Stimulated activated CD4-positive, alpha-beta T cell treated with anti-CD3 and anti-CD28 coated beads, TNF-alpha, amount 100 ng/mL, for 4 hours (primary cell): ENCODE data around the gene PCNX1.

Experiments
- DNase-seq, 3 experiments: peaks; one replicate each; pipeline ENCODE4 v3.0.0-alpha.2; 2020; ENCODE audit warnings: low read depth in 3 of 3

PCNX1 gene

GRCh38 chr14:70888681-70889175 is 18.5 kb upstream of the PCNX1 start:
- no peak for DNase-seq

DNA sequence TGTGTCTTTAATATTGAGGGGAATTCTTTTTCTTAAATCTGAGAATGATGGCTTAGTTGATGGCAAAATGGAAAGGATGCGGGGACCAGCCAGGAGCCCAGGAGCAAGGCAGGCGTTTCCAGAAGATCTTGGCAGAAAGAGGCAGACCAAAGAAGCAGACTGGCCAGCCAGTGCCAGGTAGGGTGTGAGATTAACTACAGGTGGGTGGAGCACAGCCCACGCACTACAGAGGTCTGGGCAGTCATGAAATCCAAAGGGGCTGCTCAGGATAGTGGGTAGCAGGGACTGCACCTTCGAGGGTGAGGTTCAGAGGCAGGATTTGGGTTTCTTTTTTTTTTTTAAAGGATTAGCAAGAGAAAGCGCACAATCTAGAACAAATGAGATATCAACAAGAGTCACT is 17.7 kb upstream of the PCNX1 start:
- no peak for DNase-seq

- DNase-seq, result no peak
Observed at GRCh38 chr14:70890826-70891659, 16.2 kb upstream of the PCNX1 start.

DNA sequence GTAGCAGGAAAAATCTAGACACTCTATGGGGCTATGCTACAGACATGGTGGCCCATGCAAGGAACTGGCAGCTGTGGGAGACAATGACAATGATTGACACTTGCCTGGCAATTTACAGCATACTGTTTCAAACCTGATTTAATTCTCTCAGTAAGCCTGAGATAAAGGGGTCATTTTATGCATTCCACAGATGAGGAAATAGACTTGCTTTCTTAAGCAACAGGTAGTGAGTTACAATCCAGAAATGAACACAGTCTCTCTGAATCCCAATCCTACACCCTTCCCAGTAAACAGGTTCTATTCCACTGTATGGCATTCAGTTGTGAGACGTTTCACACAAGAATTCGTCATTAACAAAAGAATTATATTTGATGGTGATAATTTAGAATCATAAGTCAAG is 15.5 kb upstream of the PCNX1 start:
- DNase-seq, result no peak

- no peak for DNase-seq
Observed at GRCh38 chr14:70893062-70893845, 14.0 kb upstream of the PCNX1 start.

DNA sequence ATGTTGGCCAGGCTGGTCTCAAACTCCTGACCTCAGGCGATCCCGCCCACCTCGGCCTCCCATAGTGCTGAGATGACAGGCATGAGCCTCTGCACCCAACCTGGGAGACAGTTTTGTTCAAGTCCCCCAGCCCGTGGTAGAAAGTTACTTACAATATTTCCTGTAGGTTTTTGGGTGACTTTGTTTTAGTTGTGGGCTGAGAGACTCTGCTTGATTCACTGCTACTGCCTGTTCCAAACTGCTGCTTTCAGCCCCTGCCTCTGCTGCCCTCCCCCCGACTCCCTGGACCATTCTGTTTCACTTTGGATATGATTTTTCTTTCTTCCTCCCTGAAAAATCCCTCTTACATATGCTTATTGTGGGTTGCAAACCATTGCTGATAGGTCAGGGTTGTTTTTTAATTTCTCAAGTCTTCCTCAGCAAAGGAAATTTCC is 13.4 kb upstream of the PCNX1 start:
- DNase-seq, result no peak

- DNase-seq, result no peak
Observed at GRCh38 chr14:70894868-70895267, 12.4 kb upstream of the PCNX1 start.

- no peak for DNase-seq
Observed at GRCh38 chr14:70896317-70896716, 10.9 kb upstream of the PCNX1 start.

DNA sequence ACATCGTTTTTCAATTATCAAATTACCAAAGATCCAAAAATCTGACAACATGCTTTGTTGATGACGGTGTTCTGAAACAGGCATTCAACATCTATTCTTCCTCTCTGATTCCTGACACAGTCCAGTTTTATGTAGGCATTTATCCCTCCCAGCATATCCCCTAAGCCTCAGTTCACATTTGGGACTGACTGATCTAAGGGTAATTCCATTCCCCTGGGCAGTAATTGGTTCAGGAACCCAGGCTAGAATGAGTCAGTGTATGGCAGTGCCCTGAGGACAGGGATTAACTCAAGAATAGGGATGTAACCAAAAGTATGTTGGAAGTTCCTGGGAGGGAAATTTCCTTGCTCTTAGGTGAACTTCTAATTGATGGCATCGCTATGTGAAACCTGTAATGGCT is 10.3 kb upstream of the PCNX1 start:
- DNase-seq, result no peak

DNA sequence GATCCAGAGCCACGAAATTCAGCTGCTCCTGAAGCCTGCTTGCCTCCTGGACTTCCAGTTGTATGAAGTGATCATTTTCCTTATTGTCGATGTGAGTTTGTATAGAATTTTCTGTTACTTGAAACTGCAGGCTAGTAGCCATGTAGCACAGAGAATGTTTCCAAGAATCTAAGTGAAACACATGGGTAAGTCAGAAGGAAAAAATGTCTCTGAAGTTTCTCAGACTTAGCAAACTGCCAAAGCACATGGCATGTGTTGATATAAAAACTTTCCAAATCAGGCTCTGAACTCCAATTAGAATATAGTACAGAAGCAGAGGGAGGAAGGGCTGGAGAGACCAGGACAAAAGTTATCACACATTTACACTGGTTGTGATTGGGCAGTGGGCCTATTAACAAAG is 9.8 kb upstream of the PCNX1 start:
- no peak for DNase-seq

GRCh38 chr14:70898111-70898745 is 9.0 kb upstream of the PCNX1 start:
- DNase-seq, result no peak

GRCh38 chr14:70901269-70901668 is 6.0 kb upstream of the PCNX1 start:
- DNase-seq, result no peak

DNA sequence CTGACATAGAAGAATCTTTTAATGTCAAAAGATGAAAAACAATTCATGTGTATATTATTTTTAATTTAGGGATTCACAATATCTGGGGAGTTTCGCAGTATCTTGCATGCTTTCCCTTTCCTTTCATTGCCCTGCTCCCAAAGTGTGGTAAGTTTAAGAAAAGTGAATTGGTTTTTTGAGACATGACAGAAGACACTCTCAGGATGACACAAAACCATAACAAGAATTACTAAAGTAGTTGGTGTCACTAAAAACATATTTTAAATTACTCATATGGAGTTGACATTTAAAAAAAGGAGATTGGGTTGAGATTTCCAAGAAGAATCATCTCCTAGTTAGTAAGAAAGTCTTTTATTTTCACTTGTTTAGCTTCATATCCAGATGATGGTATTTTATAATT is 5.1 kb upstream of the PCNX1 start:
- DNase-seq, result no peak

GRCh38 chr14:70904373-70904772 is 2.9 kb upstream of the PCNX1 start:
- no peak for DNase-seq

GRCh38 chr14:70905301-70905700 is 2.0 kb upstream of the PCNX1 start:
- no peak for DNase-seq

- no peak for DNase-seq
Observed at GRCh38 chr14:70906793-70907175, 475 bp upstream of the PCNX1 start.

DNA sequence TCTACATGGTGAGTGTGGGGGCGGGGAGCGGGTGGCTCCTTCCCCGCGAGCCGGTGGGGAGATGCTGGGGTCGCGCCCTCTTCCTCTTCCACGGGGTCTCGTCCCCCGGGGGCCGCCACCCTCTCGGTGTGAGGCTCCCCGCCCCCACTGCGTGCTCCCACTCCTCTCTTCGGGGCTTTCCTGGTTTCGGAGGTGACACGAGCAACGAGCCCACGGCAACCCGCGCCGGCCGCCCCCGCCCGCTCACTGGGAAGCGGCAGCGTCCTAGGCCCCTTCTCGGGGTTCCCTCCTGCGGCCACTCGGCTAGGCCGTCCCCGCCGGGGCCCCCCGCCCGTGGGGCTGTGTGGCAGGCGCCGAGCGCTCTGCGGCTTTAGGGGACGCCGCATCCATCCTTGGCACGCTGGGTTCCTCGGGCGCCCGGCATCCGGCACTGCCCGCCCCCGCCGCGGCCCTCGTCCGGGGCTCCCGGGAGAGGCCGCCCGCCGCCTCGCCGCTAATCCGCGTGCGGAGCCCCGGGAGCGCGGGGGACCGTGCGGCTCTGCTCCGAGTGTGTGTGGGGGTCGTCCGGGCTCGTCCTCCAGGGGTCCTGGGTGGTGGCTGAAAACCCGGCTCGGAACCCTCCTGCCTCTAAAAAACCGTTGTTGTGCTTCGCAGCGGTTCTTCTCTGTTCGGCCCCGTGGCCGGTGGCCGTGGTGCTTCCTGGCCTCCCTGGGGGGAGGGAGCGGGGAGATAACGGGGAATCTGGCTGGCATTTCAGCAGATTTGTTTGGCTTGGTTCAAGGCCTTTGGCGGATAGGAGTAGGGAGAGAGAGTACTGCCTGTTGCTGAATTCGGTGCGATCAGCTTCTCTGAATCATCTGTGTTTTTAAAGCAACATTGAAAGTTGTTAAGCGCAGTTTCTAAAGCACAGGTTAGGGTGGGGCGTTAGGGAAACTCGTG is 1.0 kb downstream of the PCNX1 start:
- peak; percentile 39 to 56 (median 46) for DNase-seq

DNA sequence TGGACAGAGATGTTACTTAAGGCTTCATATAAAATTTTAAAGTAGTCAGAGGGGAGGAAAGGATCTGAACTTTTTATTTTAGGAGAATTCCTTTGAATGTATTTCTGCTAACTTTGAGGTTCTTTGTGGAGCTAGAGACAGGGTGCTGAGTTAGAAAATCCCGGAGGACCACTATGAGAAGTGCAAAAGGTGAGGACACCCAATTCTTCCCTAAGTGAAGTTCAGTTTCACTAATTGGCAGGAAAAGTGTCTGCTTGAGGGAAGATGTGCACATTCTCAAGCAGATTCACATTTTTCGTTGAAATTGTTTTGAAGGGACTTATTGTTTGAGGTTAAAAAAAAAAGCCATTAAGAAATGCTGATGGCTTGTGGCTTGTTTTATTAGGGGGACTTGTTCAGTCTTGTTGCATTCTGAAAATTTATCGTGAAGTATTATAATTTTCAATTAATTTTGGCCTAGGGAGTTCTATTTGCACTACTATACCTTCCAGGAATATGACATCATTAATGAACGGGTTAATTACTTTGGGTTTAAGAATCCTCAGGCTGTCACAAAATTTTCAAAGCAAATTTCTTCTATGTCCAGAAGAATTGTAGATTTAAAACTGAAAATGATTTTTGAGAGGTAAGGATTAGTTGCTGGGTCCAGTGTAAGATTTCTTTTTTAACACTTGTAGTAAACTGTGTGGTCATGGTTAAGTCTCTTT is 1.8 kb downstream of the PCNX1 start:
- DNase-seq, result no peak

DNA sequence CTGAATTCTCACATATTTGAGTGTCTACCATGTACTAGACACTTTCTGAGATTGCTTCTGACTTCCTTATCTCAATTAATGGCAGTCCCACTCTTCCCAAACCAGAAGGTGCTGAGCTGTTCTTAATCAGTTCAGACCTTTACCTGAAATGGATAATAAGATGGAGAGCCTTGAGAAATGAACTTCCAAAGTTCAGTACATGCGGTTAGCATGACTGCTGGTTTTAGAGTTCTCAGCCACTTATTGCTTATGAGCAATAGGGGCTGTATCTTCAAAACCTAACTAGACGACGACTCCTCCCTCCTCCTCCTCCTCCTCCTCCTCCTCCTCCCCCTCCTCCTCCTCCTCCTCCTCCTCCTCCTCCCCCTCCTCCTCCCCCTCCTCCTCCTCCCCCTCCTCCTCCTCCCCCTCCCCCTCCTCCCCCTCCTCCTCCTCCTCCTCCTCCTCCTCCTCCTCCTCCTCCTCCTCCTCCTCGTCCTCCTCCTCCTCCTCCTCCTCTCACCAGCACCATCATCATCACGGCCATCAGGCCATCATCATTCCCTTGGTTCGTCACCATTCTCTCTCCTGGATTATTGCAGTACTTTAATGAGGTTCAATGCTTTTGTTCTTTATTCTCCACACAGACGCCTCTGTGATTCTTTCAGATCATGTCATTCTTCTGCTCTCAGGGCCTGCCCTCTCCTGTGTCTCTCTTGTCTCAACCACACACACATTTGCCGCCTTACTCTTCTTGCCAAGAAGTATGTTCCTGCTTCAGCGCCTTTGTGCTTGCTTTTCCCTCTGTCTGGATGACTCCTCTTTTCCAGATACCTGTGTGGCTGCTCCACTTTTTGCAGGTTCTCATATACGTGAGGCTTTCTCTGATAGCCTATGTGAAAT is 2.7 kb downstream of the PCNX1 start:
- no peak for DNase-seq

DNA sequence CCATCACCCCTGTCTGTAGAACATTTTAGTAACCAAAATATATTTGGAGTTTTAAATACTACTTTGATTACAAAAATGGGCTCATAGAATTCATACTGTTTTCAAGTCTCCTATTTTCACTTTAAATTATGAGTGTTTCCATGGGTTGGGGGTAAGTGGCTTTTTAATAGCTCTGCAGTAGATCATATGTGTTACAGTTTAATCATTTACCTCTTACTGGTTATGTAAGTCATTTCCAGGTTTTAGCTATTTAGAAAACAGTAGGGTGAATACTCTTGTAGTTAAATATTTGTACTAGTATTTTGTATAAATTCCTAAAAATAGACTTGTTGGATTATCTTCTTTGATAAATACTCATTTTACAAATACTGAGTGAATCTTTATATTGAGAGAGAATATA is 8.2 kb downstream of the PCNX1 start:
- DNase-seq, result no peak
